GM21717 (cell line): ENCODE data around the gene METTL24.
"Not testable (repeated sequence)": the region's sequence is repeated elsewhere in the genome, so short reads cannot be mapped to it uniquely, and the experiment has no call there.

ENCODE experiments used
- ATAC-seq: cut with Tn5 transposase; IDR thresholded peaks from one replicate; pipeline ENCODE4 v1.9.1; 2021; ENCODE audit warnings: mild to moderate bottlenecking, moderate library complexity; ENCODE audit not compliant: unreplicated experiment

The METTL24 gene

DNA sequence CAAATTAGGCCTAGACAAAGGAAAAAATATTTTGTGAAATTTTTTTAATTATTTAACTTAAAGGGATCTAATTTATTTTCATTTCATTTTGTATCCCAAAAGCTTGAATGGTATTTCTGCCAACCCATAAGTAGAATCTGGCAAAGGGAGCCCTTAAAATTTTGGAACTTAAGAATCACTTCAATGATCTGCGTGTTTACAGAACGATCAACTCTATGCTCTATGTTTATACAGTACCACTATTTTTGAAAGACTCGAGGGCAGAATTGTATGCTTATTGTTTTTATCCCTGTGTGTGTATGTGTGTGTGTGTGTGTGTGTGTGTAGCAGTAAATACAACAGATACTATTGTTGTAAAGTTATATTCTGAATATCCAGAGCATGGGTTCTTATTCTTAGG lies 39.2 kb downstream of the METTL24 start:
- no peak for ATAC-seq

DNA sequence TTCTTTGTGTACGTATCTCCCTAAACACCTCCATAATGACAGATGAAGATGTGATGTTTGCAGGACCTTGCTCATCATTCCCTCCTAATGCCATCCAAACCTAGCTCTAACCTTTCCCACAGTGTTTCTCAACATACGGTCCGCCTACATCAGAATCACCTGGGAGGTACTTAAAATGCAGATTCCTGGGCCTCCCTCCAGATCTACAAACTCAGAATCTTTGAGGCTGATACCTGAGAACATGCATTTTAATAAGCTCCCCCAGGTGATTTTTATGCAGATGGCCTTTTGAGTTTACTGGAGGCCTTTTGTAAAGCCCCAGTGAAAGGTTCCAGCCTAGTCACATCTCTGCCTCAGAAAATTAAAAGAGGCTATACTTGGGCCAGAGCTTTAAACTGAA lies 40.5 kb downstream of the METTL24 start:
- no peak for ATAC-seq

- no peak for ATAC-seq
These were observed 41.0 kb downstream of the METTL24 start for GRCh38 chr6:110317189-110317588.

DNA sequence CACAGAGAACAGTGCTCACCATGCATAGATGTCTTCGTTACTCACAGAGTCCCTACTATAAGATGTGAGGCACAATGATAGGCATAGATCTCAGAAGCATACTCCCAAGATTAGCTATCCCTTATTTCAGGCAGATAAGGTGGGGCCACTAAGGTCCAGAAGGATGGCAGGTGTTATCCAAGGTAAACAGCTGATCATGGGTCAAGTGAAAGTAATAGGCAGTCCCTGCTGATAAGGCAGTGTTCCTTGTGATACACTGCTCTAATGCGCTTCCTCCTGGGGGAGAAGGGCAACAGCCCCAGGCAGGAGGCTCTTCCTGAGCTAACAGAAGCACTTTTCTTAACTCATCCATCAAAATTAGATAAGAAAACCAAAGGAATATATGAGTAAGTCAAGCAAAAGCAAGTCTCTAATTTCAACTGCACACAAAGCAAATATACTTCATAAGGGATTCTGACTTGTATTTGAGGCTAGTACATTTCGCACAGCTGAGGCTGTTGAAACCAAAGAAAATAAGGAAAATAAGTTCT lies 42.2 kb downstream of the METTL24 start:
- no peak for ATAC-seq

- no peak for ATAC-seq
These were observed 42.8 kb downstream of the METTL24 start for GRCh38 chr6:110315207-110315868.

GRCh38 chr6:110310861-110311446 lies 47.2 kb downstream of the METTL24 start:
- ATAC-seq: no peak

GRCh38 chr6:110309432-110309831 lies 48.7 kb downstream of the METTL24 start:
- ATAC-seq: not testable (repeated sequence)

DNA sequence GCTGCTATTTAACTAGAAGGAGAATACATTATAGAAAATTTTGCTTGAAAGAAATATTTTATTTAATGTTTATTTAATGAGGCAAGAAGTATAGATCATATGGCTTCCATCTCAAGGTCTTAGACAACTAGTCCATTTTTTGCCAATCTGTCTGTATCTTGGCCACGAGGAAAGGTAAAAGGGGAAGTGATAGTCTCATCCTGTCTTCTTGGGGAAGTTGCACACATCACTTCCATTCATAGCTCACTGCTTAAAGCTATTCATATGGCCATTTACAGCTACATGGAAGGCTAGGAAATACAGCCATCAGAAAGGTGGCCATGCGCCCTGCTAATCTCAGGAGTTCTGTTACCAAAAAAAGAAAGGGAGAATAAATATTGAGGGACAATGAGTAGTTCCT lies 50.8 kb downstream of the METTL24 start:
- ATAC-seq: no peak

- not testable (repeated sequence) for ATAC-seq
These were observed 52.3 kb downstream of the METTL24 start for GRCh38 chr6:110305832-110306231.

DNA sequence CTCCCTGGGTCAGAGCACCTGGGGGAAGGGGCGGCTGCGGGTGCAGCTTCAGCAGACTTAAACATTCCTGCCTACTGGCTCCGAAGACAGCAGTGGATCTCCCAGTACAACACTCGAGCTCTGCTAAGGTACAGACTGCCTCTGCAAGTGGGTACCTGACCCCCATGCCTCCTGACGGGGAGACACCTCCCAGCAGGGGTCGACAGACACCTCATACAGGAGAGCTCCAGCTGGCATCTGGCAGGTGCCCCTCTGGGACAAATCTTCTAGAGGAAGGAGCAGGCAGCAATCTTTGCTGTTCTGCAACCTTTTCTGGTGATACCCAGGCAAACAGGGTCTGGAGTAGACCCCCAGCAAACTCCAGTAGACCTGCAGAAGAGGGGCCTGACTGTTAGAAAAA lies 54.5 kb downstream of the METTL24 start:
- not testable (repeated sequence) for ATAC-seq

GRCh38 chr6:110298916-110299315 lies 59.2 kb downstream of the METTL24 start:
- no peak for ATAC-seq

- no peak for ATAC-seq
These were observed 59.7 kb downstream of the METTL24 start for GRCh38 chr6:110298411-110298810.

- no peak for ATAC-seq
These were observed 61.7 kb downstream of the METTL24 start for GRCh38 chr6:110296241-110297025.

- no peak for ATAC-seq
These were observed 62.5 kb downstream of the METTL24 start for GRCh38 chr6:110295451-110296165.

DNA sequence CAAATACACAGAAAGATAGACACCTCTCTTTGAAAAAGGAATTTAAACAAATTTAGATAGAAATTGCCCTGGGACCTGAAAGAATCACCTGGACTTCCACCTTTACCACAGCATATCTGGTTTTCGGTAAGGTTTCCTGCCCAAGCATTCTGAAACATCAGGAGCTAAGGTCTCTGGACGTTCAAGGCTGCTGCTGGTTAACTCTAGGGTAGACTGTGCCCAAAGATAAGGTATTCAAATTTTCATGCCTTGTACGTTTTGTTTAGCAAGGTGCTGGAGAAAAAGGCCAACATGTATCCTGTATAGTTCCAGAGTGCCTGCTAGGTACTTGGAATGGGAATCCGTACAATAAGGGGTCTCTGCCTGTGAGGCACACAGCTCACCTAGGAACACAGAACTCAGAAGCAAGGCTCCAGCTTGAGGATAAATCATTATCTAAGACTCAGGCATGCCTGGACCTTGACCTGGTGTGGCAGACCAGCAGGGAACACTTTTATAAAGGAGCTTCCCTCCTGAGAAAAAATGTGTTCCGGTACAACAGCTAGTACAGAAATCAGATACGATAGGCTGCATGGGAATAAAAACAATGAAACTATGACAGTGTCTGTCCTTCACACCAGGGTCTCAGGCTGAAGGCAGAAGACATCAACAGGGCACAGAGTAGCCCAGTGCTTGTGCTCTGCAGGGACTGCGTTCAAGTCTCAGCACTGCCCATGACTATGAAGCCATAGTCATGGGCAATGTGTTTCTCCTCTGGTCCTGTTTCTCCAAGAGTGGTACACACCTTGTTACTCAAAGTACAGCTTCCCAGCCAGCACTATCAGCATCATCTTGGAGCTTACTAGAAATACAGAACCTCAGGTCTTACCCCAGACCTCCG lies 70.4 kb downstream of the METTL24 start:
- no peak for ATAC-seq

GRCh38 chr6:110285306-110286060 lies 72.7 kb downstream of the METTL24 start:
- ATAC-seq: no peak

DNA sequence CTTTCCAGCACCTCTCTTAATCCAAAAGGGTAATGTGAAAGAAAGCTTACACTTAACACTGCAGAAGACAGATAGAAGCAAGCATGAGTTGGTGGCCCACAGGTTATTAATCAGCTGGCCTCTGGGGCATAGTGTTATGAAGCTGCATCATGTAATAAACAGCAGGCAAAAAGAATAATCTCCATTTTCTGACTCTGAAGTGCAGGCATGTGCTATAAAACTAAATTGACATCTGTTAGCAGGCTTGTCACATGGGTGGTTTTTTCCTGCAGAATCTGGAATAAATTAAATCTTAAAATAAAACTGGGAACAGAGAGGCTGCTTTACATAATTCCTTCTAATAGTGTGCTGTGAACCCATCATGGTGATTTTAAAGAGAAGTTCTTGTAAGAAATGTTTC lies 73.3 kb downstream of the METTL24 start:
- ATAC-seq: no peak

DNA sequence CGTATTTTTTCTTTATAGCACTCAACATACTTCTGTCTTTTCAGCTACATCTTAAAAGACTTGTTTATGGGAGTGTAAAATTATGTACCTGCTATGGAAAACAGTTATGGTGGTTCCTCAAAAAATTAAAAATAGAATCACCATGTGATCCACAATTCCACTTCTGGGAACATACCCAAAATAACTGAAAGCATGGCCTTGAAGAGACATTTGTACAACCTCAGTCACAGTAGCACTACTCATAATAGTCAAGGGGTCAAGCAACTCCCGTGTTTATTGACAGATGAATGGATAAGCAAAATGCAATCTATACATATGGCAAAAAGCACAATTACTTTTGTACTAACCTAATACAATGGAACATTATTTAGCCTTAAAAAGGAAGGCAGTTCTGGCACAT lies 74.5 kb downstream of the METTL24 start:
- no peak for ATAC-seq

- ATAC-seq: no peak
These were observed 75.7 kb downstream of the METTL24 start for GRCh38 chr6:110282412-110282811.
